ENCODE results near the gene NECAP2.
"Not testable (repeated sequence)": the region's sequence is repeated elsewhere in the genome, so short reads cannot be mapped to it uniquely, and the experiment has no call there.

Gene NECAP2

DNA sequence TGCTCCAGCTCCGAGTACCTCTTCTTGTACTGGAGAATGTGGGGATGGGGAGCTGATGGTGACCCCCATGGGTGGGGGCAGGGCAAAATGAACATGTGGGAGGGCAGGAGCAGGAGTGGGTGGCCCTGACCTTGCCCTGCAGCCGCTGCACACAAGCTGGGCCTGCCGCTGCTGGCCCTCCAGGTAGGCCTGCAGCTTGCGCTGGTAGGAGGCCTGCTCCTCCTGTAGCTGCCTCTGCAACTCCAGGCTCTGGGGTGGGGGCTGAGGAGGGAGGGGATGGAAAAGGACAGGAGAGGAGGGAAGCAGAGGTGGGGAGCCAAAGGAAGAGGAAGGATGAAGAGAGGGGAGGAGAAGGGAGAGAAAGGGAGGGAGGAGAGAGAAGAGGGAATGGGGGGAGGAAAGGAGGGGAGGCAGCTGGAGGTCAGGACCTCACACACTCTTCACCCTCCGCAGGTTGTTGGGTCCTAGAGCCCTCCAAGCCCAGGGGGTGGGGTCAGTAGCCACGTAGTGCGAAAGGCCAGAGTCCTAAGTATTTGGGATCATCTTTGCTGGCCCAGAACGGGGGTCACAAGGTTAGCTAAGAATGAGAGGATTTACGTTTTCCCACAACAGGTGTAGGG is 50.6 kb downstream of the NECAP2 start:
- no peaks in the 10 kb centered on the region for H3K9me3 ChIP-seq (ENCODE audit: insufficient read depth, low read length)
- H3K36me3 ChIP-seq (ENCODE audit: insufficient read depth, insufficient read length, low read length) = peaks cover 5% of the 10 kb centered on the region
- DNase-seq (ENCODE audit: low read depth, low spot score) = peak; percentile 18
- H3K4me3 ChIP-seq (ENCODE audit: insufficient read length, low read depth) = no peak overlapping the region
- peaks cover 4% of the 10 kb centered on the region for H3K4me1 ChIP-seq (ENCODE audit: insufficient read depth, insufficient read length)
- H3K9ac ChIP-seq (ENCODE audit: insufficient read length, low read depth) = peak overlapping the region; percentile 21
- no peaks in the 10 kb centered on the region for H3K27me3 ChIP-seq (ENCODE audit: insufficient read depth, insufficient read length)
- TF ChIP-seq ZNF274 (IDR thresholded peaks at IDR 0.05; ENCODE audit: low read depth, low read length) (no peak), SUZ12 (IDR thresholded peaks at IDR 0.05; ENCODE audit: extremely low read depth, insufficient read depth, insufficient read length) (no peak), YY1 (IDR thresholded peaks at IDR 0.05; ENCODE audit: insufficient read depth, insufficient read length) (no peak)

- H3K36me3 ChIP-seq (ENCODE audit: insufficient read depth, insufficient read length, low read length); H3K4me1 ChIP-seq (ENCODE audit: insufficient read depth, insufficient read length); H3K9me3 ChIP-seq (ENCODE audit: insufficient read depth, low read length); H3K27me3 ChIP-seq (ENCODE audit: insufficient read depth, insufficient read length); H3K4me3 ChIP-seq (ENCODE audit: insufficient read length, low read depth); H3K9ac ChIP-seq (ENCODE audit: insufficient read length, low read depth); DNase-seq (ENCODE audit: low read depth, low spot score): not testable (repeated sequence)
Measured at GRCh38 chr1:16492937-16493336, 52.4 kb downstream of the NECAP2 start.

DNA sequence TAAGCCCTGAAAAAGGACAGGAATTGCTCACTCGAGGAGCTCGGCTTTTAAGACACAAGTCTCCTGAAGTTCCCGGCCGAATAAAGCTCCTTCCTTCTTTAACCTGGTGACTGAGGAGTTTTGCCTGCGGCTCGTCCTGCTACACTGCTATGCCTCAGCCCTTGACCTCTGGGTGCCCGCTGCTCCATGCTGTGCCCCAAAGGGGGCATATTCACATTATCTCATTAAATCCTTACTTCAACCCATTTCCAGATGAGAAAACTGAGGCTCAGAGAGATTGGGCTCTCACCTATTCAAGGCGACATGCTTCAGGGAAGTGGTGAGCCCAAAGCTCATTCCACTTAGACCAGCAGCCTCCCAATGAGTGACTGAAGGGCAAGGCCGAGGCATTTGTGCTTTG is 53.2 kb downstream of the NECAP2 start:
- H3K9ac ChIP-seq (ENCODE audit: insufficient read length, low read depth); H3K4me3 ChIP-seq (ENCODE audit: insufficient read length, low read depth); H3K9me3 ChIP-seq (ENCODE audit: insufficient read depth, low read length); DNase-seq (ENCODE audit: low read depth, low spot score); H3K36me3 ChIP-seq (ENCODE audit: insufficient read depth, insufficient read length, low read length); H3K4me1 ChIP-seq (ENCODE audit: insufficient read depth, insufficient read length); H3K27me3 ChIP-seq (ENCODE audit: insufficient read depth, insufficient read length): not testable (repeated sequence)

DNA sequence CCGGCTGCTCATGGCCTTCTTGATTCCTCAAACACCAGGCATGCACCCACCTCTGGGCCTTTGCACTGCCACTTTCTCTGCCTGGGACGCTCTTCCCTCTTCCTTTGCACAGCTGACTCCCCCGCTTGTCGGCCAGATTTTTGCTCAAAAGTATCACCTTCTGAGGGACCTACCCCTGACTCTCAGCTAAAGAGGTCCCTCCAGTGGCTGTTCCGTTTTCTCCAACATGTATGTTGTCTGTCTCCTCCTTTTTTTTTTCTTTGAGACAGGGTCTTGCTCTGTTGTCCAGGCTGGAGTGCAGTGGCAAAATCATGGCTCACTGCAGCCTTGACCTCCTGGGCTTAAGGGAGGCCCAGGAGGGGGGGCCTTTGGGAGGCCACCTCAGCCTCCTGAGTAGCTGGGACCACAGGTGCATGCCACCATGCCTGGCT is 57.0 kb downstream of the NECAP2 start:
- H3K9me3 ChIP-seq (ENCODE audit: insufficient read depth, low read length); H3K4me1 ChIP-seq (ENCODE audit: insufficient read depth, insufficient read length); H3K4me3 ChIP-seq (ENCODE audit: insufficient read length, low read depth); H3K9ac ChIP-seq (ENCODE audit: insufficient read length, low read depth); DNase-seq (ENCODE audit: low read depth, low spot score); H3K27me3 ChIP-seq (ENCODE audit: insufficient read depth, insufficient read length); H3K36me3 ChIP-seq (ENCODE audit: insufficient read depth, insufficient read length, low read length): not testable (repeated sequence)

DNA sequence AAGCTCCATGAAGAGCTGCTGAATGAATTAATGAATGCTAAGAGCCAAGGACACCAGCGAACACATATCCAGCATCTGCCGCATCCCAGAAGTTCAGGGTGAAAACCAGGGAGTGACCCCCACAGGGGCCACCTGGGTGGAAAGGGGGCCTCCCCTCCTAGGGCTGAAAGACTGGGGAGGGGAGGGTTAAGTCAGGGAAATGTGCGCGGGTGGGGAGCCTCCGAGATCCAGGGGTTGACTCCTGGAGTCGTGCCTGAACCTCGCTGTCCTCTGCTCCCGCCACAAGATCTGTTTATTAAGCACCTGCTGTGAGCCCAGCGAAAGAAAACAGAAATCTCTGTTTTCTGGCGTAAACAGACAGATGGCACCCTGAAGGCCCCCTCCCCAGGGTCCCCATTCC is 57.5 kb downstream of the NECAP2 start:
- H3K27me3 ChIP-seq (ENCODE audit: insufficient read depth, insufficient read length); H3K9me3 ChIP-seq (ENCODE audit: insufficient read depth, low read length); DNase-seq (ENCODE audit: low read depth, low spot score); H3K4me3 ChIP-seq (ENCODE audit: insufficient read length, low read depth); H3K4me1 ChIP-seq (ENCODE audit: insufficient read depth, insufficient read length); H3K36me3 ChIP-seq (ENCODE audit: insufficient read depth, insufficient read length, low read length): not testable (repeated sequence)
- H3K9ac ChIP-seq (ENCODE audit: insufficient read length, low read depth) = peak overlapping the region; percentile 32

- TF ChIP-seq YY1 (IDR thresholded peaks at IDR 0.05; ENCODE audit: insufficient read depth, insufficient read length) (no peak), ZNF274 (IDR thresholded peaks at IDR 0.05; ENCODE audit: low read depth, low read length) (no peak), SUZ12 (IDR thresholded peaks at IDR 0.05; ENCODE audit: extremely low read depth, insufficient read depth, insufficient read length) (no peak)
- peak overlapping the region; percentile 86 for H3K9ac ChIP-seq (ENCODE audit: insufficient read length, low read depth)
- H3K4me1 ChIP-seq (ENCODE audit: insufficient read depth, insufficient read length) = no peaks in the 10 kb centered on the region
- H3K4me3 ChIP-seq (ENCODE audit: insufficient read length, low read depth) = peak overlapping the region; percentile 69
- no peaks in the 10 kb centered on the region for H3K9me3 ChIP-seq (ENCODE audit: insufficient read depth, low read length)
- no peaks in the 10 kb centered on the region for H3K36me3 ChIP-seq (ENCODE audit: insufficient read depth, insufficient read length, low read length)
- no peaks in the 10 kb centered on the region for H3K27me3 ChIP-seq (ENCODE audit: insufficient read depth, insufficient read length)
- DNase-seq (ENCODE audit: low read depth, low spot score) = peak; percentile 63
Measured at GRCh38 chr1:16498573-16499413, 58.3 kb downstream of the NECAP2 start.

- not testable (repeated sequence) for DNase-seq (ENCODE audit: low read depth, low spot score); H3K36me3 ChIP-seq (ENCODE audit: insufficient read depth, insufficient read length, low read length); H3K27me3 ChIP-seq (ENCODE audit: insufficient read depth, insufficient read length); H3K9ac ChIP-seq (ENCODE audit: insufficient read length, low read depth); H3K9me3 ChIP-seq (ENCODE audit: insufficient read depth, low read length); H3K4me1 ChIP-seq (ENCODE audit: insufficient read depth, insufficient read length); H3K4me3 ChIP-seq (ENCODE audit: insufficient read length, low read depth)
Measured at GRCh38 chr1:16500466-16500865, 59.9 kb downstream of the NECAP2 start.

GRCh38 chr1:16500975-16501374 is 60.5 kb downstream of the NECAP2 start:
- H3K9me3 ChIP-seq (ENCODE audit: insufficient read depth, low read length); H3K4me3 ChIP-seq (ENCODE audit: insufficient read length, low read depth); H3K9ac ChIP-seq (ENCODE audit: insufficient read length, low read depth); H3K4me1 ChIP-seq (ENCODE audit: insufficient read depth, insufficient read length); H3K36me3 ChIP-seq (ENCODE audit: insufficient read depth, insufficient read length, low read length); H3K27me3 ChIP-seq (ENCODE audit: insufficient read depth, insufficient read length); DNase-seq (ENCODE audit: low read depth, low spot score): not testable (repeated sequence)

- H3K36me3 ChIP-seq (ENCODE audit: insufficient read depth, insufficient read length, low read length); H3K4me1 ChIP-seq (ENCODE audit: insufficient read depth, insufficient read length); DNase-seq (ENCODE audit: low read depth, low spot score); H3K4me3 ChIP-seq (ENCODE audit: insufficient read length, low read depth); H3K9ac ChIP-seq (ENCODE audit: insufficient read length, low read depth); H3K9me3 ChIP-seq (ENCODE audit: insufficient read depth, low read length); H3K27me3 ChIP-seq (ENCODE audit: insufficient read depth, insufficient read length): not testable (repeated sequence)
Measured at GRCh38 chr1:16501446-16501845, 60.9 kb downstream of the NECAP2 start.

Data from NT2/D1 (cell line).